ENCODE measurements around the gene CNTNAP2.
"Not testable (repeated sequence)": the region's sequence is repeated elsewhere in the genome, so short reads cannot be mapped to it uniquely, and the experiment has no call there.

The CNTNAP2 gene

DNA sequence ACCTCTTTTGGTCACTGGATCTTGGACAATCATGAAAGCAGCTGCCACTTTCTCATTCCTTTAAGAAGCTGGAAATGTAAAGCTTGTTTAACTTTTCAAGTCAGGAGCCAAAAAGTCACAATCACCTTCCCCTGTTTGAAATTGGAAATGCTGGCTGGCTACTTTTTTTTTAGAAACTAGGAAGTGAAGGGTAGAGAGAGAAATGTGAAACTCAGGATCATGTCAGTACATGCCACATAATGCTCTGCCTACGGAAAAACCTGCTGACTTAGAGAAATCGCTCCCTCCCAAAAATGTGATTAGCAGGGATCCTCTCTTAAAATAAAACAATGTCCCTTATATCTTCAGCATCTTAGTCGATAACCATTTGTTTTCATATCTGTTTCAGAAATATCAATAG is 2285.6 kb downstream of the CNTNAP2 start:
- no peak overlapping the region for H3K27ac ChIP-seq (ENCODE audit: insufficient read depth, low read depth, low read length, poor library complexity, severe bottlenecking)
- H3K27me3 ChIP-seq (ENCODE audit: control insufficient read depth, insufficient read depth, low read length, poor library complexity, severe bottlenecking), result no peaks in the 10 kb centered on the region
- H3K4me3 ChIP-seq (ENCODE audit: insufficient read depth, low read depth, low read length), result no peak overlapping the region
- 86 to 98% methylated on average over 2 to 3 of the region's 3 CpGs for WGBS, 2 experiments
- no peaks in the 10 kb centered on the region for H3K9me3 ChIP-seq (ENCODE audit: control insufficient read depth, low read length)
- H3K36me3 ChIP-seq (ENCODE audit: control insufficient read depth, insufficient read depth, low read length), result no peaks in the 10 kb centered on the region
- H3K4me1 ChIP-seq (ENCODE audit: control insufficient read depth, insufficient read depth, low read length), result peaks cover 4% of the 10 kb centered on the region

GRCh38 chr7:148403466-148403993 is 2286.9 kb downstream of the CNTNAP2 start:
- Histone ChIP-seq H3K27ac (ENCODE audit: insufficient read depth, low read depth, low read length, poor library complexity, severe bottlenecking) (no peak overlapping the region), H3K9me3 (ENCODE audit: control insufficient read depth, low read length) (no peaks in the 10 kb centered on the region), H3K27me3 (ENCODE audit: control insufficient read depth, insufficient read depth, low read length, poor library complexity, severe bottlenecking) (no peaks in the 10 kb centered on the region), H3K4me3 (ENCODE audit: insufficient read depth, low read depth, low read length) (no peak overlapping the region), H3K36me3 (ENCODE audit: control insufficient read depth, insufficient read depth, low read length) (no peaks in the 10 kb centered on the region), H3K4me1 (ENCODE audit: control insufficient read depth, insufficient read depth, low read length) (no peaks in the 10 kb centered on the region)
- 79 to 91% methylated on average over 5 to 6 of the region's 6 CpGs for WGBS, 2 experiments

DNA sequence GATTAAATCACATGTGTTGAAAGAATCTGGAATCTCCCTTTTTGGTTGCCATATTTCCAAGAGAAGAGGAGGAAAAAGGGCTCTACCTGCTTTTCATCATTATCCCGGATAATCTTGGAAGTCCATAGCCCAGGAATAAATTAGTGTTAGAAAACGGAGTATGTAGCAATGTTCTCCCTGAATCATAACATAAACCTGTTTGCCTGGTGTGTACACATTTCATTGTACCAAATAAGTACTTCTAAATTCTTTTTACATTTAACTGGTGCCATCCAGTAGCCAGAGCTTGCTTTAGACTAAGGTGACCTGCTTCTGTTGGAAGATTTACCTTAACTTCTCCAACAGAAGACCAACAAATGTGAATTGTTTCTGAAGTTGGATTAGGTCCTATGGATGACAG is 2291.7 kb downstream of the CNTNAP2 start:
- H3K27ac ChIP-seq (ENCODE audit: insufficient read depth, low read depth, low read length, poor library complexity, severe bottlenecking), result no peak overlapping the region
- no peaks in the 10 kb centered on the region for H3K36me3 ChIP-seq (ENCODE audit: control insufficient read depth, insufficient read depth, low read length)
- H3K9me3 ChIP-seq (ENCODE audit: control insufficient read depth, low read length), result no peaks in the 10 kb centered on the region
- no peaks in the 10 kb centered on the region for H3K4me1 ChIP-seq (ENCODE audit: control insufficient read depth, insufficient read depth, low read length)
- WGBS, 2 experiments, result 97 to 100% methylated on average over 1 to 2 of the region's 2 CpGs
- no peak overlapping the region for H3K4me3 ChIP-seq (ENCODE audit: insufficient read depth, low read depth, low read length)
- H3K27me3 ChIP-seq (ENCODE audit: control insufficient read depth, insufficient read depth, low read length, poor library complexity, severe bottlenecking), result no peaks in the 10 kb centered on the region

DNA sequence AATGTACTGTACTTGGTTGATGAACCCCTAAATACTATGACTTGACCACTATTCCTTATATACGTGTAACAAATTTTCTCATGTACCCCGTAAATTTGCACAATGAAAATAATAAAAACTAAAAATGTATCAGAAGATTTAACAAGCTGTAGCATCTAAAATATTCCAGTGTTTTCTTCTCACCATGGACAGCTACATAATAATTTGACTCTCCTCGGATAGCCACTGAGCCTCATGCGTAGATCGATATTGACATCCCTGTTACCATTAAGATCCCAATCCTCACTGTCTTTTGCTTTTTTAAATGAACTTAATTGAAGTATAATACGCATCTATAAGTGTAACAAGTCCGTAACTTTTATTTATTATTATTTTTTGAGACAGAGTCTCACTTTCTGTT is 2294.3 kb downstream of the CNTNAP2 start:
- no peaks in the 10 kb centered on the region for H3K4me1 ChIP-seq (ENCODE audit: control insufficient read depth, insufficient read depth, low read length)
- H3K27me3 ChIP-seq (ENCODE audit: control insufficient read depth, insufficient read depth, low read length, poor library complexity, severe bottlenecking), result no peaks in the 10 kb centered on the region
- no peaks in the 10 kb centered on the region for H3K9me3 ChIP-seq (ENCODE audit: control insufficient read depth, low read length)
- WGBS, 2 experiments, result 91 to 100% methylated on average over 5 to 7 of the region's 7 CpGs
- no peak overlapping the region for H3K4me3 ChIP-seq (ENCODE audit: insufficient read depth, low read depth, low read length)
- H3K36me3 ChIP-seq (ENCODE audit: control insufficient read depth, insufficient read depth, low read length), result no peaks in the 10 kb centered on the region
- H3K27ac ChIP-seq (ENCODE audit: insufficient read depth, low read depth, low read length, poor library complexity, severe bottlenecking), result no peak overlapping the region

DNA sequence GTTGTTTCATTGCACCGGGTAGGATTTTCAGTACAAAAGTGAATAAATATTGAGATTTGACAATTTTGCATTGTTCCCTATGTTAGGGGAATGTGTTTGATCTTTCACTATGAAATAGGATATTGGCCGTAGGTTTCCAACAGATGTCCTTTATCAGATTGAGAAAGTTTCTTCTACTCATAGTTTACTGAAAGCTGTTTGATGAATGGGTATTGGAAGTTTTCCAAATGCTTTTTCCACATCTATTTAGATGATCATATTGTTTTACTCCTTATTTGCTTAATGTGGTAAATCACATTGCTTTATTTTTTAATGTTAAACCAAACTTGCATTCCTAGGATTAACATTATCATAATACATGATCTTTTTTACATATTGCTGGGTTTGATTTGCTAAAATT is 2296.1 kb downstream of the CNTNAP2 start:
- Histone ChIP-seq H3K27ac (ENCODE audit: insufficient read depth, low read depth, low read length, poor library complexity, severe bottlenecking) (no peak overlapping the region), H3K27me3 (ENCODE audit: control insufficient read depth, insufficient read depth, low read length, poor library complexity, severe bottlenecking) (no peaks in the 10 kb centered on the region), H3K4me3 (ENCODE audit: insufficient read depth, low read depth, low read length) (no peak overlapping the region), H3K9me3 (ENCODE audit: control insufficient read depth, low read length) (no peaks in the 10 kb centered on the region), H3K4me1 (ENCODE audit: control insufficient read depth, insufficient read depth, low read length) (no peaks in the 10 kb centered on the region), H3K36me3 (ENCODE audit: control insufficient read depth, insufficient read depth, low read length) (peaks cover 4% of the 10 kb centered on the region)
- 100% methylated on average over 2 of the region's 2 CpGs for WGBS, 2 experiments

DNA sequence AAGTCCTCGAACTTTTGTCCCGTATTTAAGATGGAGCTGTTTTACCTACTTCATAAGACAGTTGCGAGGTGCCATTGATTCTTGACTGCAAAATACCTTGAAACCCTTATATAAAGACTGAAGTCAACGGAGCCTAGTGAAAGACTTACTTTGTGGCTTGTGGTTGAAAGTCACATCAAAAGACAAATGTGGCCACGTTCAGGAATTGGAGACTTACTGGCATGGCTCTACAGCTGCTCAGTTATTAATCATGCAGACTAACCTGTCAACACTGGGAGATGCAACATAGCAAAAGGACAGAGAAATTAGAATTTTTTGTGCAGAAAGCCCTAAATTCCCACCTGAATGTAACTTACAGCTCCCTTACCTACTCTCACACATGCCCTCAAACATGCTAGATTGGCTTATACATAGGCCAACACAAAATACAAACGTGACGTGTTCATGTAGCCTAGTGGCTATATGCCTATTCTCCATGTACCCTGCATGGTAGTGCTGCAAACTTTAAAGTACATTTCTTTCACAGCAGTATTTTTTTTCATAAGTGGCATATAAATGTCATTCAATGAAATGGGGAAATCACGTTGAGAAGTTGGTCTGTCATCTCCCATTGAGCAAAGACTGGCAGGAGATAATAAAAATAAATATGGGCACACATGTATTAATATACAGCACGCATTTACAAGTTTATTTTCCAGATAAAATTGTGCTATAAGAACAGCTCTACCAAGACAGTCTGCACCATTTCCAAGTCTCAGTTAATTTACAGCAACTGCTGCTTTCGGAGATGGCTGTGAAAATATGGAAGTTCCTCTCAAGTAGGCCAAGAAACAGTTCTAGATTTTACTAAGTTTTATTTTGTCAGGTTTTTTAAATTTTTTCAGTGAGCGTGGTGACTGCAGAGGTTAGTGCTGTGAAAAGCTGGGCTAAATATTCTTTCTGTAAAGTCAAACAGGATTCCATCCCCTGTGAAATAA is 2303.5 kb downstream of the CNTNAP2 start:
- no peaks in the 10 kb centered on the region for H3K4me1 ChIP-seq (ENCODE audit: control insufficient read depth, insufficient read depth, low read length)
- peaks cover 9% of the 10 kb centered on the region for H3K36me3 ChIP-seq (ENCODE audit: control insufficient read depth, insufficient read depth, low read length)
- WGBS, 2 experiments, result 95 to 97% methylated on average over 9 to 11 of the region's 11 CpGs
- no peaks in the 10 kb centered on the region for H3K27me3 ChIP-seq (ENCODE audit: control insufficient read depth, insufficient read depth, low read length, poor library complexity, severe bottlenecking)
- no peak overlapping the region for H3K4me3 ChIP-seq (ENCODE audit: insufficient read depth, low read depth, low read length)
- H3K9me3 ChIP-seq (ENCODE audit: control insufficient read depth, low read length), result no peaks in the 10 kb centered on the region
- H3K27ac ChIP-seq (ENCODE audit: insufficient read depth, low read depth, low read length, poor library complexity, severe bottlenecking), result no peak overlapping the region

- no peak overlapping the region for H3K27ac ChIP-seq (ENCODE audit: insufficient read depth, low read depth, low read length, poor library complexity, severe bottlenecking)
- WGBS, 2 experiments, result 94 to 95% methylated on average over 5 of the region's 5 CpGs
- peaks cover 5% of the 10 kb centered on the region for H3K36me3 ChIP-seq (ENCODE audit: control insufficient read depth, insufficient read depth, low read length)
- no peaks in the 10 kb centered on the region for H3K27me3 ChIP-seq (ENCODE audit: control insufficient read depth, insufficient read depth, low read length, poor library complexity, severe bottlenecking)
- H3K4me1 ChIP-seq (ENCODE audit: control insufficient read depth, insufficient read depth, low read length), result no peaks in the 10 kb centered on the region
- no peaks in the 10 kb centered on the region for H3K9me3 ChIP-seq (ENCODE audit: control insufficient read depth, low read length)
- no peak overlapping the region for H3K4me3 ChIP-seq (ENCODE audit: insufficient read depth, low read depth, low read length)
These were observed 2305.4 kb downstream of the CNTNAP2 start for GRCh38 chr7:148422030-148422429.

DNA sequence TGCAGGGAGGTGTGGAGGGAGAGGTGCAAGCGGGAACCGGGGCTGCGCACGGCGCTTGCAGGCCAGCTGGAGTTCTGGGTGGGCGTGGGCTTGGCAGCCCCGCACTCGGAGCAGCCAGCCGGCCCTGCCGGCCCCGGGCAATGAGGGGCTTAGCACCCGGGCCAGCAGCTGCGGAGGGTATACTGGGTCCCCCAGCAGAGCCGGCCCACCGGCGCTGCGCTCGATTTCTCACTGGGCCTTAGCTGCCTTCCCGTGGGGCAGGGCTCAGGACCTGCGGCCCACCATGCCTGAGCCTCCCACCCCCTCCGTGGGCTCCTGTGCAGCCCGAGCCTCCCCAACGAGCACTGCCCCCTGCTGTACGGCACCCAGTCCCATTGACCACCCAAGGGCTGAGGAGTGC is 2309.8 kb downstream of the CNTNAP2 start:
- WGBS, 2 experiments, result 93% methylated on average over 24 of the region's 24 CpGs
- not testable (repeated sequence) for H3K36me3 ChIP-seq (ENCODE audit: control insufficient read depth, insufficient read depth, low read length); H3K4me1 ChIP-seq (ENCODE audit: control insufficient read depth, insufficient read depth, low read length); H3K27ac ChIP-seq (ENCODE audit: insufficient read depth, low read depth, low read length, poor library complexity, severe bottlenecking); H3K27me3 ChIP-seq (ENCODE audit: control insufficient read depth, insufficient read depth, low read length, poor library complexity, severe bottlenecking); H3K4me3 ChIP-seq (ENCODE audit: insufficient read depth, low read depth, low read length); H3K9me3 ChIP-seq (ENCODE audit: control insufficient read depth, low read length)

GRCh38 chr7:148430690-148431089 is 2314.1 kb downstream of the CNTNAP2 start:
- not testable (repeated sequence) for H3K27ac ChIP-seq (ENCODE audit: insufficient read depth, low read depth, low read length, poor library complexity, severe bottlenecking); H3K4me3 ChIP-seq (ENCODE audit: insufficient read depth, low read depth, low read length); H3K9me3 ChIP-seq (ENCODE audit: control insufficient read depth, low read length); H3K36me3 ChIP-seq (ENCODE audit: control insufficient read depth, insufficient read depth, low read length); H3K27me3 ChIP-seq (ENCODE audit: control insufficient read depth, insufficient read depth, low read length, poor library complexity, severe bottlenecking); H3K4me1 ChIP-seq (ENCODE audit: control insufficient read depth, insufficient read depth, low read length)
- WGBS, 2 experiments, result 91 to 98% methylated on average over 3 of the region's 3 CpGs

DNA sequence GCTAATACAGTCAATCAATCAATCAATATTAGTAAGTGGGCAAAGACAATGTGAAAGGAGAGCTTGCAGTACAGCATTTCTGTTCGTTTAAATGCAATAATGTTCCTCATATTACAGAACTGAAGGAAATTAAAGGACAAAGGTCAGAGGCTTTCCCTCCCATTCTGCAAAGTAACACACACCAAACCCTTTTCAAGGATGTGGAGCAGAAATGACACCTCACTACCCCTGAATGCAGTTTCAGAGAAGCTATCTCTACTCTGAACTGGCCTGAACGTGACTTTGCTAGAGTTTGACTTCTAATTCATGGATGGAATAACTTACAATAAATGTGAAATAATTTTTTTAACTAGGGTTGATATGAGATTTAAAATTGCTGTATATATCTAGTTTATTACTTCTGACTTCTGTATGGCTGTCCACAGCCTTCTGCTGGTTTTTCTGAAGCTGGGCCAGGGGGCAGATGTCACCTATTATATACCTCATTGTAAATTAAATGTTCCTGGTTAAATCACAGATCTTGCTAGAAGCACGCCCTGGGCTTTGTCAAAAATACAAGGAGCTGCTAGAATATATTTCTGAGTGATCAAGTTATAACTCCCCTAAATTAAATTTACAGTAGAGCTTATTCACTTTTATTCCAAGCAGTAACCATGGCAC is 2317.1 kb downstream of the CNTNAP2 start:
- 89 to 100% methylated on average over 1 to 3 of the region's 3 CpGs for WGBS, 2 experiments
- H3K27ac ChIP-seq (ENCODE audit: insufficient read depth, low read depth, low read length, poor library complexity, severe bottlenecking), result no peak overlapping the region
- no peaks in the 10 kb centered on the region for H3K4me1 ChIP-seq (ENCODE audit: control insufficient read depth, insufficient read depth, low read length)
- H3K4me3 ChIP-seq (ENCODE audit: insufficient read depth, low read depth, low read length), result no peak overlapping the region
- H3K36me3 ChIP-seq (ENCODE audit: control insufficient read depth, insufficient read depth, low read length), result no peaks in the 10 kb centered on the region
- no peaks in the 10 kb centered on the region for H3K27me3 ChIP-seq (ENCODE audit: control insufficient read depth, insufficient read depth, low read length, poor library complexity, severe bottlenecking)
- no peaks in the 10 kb centered on the region for H3K9me3 ChIP-seq (ENCODE audit: control insufficient read depth, low read length)

Data from ectodermal cell (in vitro differentiated cells).